Measurements from ENCODE around the gene DNAJB6.
"Not testable (repeated sequence)": the region's sequence is repeated elsewhere in the genome, so short reads cannot be mapped to it uniquely, and the experiment has no call there.

DNAJB6 gene

GRCh38 chr7:157323401-157323800 is 13.4 kb upstream of the DNAJB6 start:
- no peak for DNase-seq (ENCODE audit: low spot score)

- DNase-seq (ENCODE audit: low spot score) = no peak
Observed at GRCh38 chr7:157329447-157329846, 7.4 kb upstream of the DNAJB6 start.

- DNase-seq (ENCODE audit: low spot score) = not testable (repeated sequence)
Observed at GRCh38 chr7:157330567-157330966, 6.2 kb upstream of the DNAJB6 start.

- not testable (repeated sequence) for DNase-seq (ENCODE audit: low spot score)
Observed at GRCh38 chr7:157331049-157331448, 5.8 kb upstream of the DNAJB6 start.

- DNase-seq (ENCODE audit: low spot score) = no peak
Observed at GRCh38 chr7:157335236-157335635, 1.6 kb upstream of the DNAJB6 start.

GRCh38 chr7:157335991-157336382 is 817 bp upstream of the DNAJB6 start:
- DNase-seq (ENCODE audit: low spot score) = peak; percentile 31

GRCh38 chr7:157337316-157338149 is 729 bp downstream of the DNAJB6 start:
- DNase-seq (ENCODE audit: low spot score) = peak; percentile 18

- peak; percentile 69 for DNase-seq (ENCODE audit: low spot score)
Observed at GRCh38 chr7:157339777-157340677, 3.2 kb downstream of the DNAJB6 start.

- DNase-seq (ENCODE audit: low spot score) = no peak
Observed at GRCh38 chr7:157347217-157347904, 10.6 kb downstream of the DNAJB6 start.

- no peak for DNase-seq (ENCODE audit: low spot score)
Observed at GRCh38 chr7:157348548-157348947, 11.7 kb downstream of the DNAJB6 start.

- DNase-seq (ENCODE audit: low spot score) = no peak
Observed at GRCh38 chr7:157352516-157352915, 15.7 kb downstream of the DNAJB6 start.

GRCh38 chr7:157355784-157356511 is 19.1 kb downstream of the DNAJB6 start:
- peak; percentile 33 for DNase-seq (ENCODE audit: low spot score)

- DNase-seq (ENCODE audit: low spot score) = no peak
Observed at GRCh38 chr7:157357129-157358040, 20.6 kb downstream of the DNAJB6 start.

GRCh38 chr7:157358041-157358752 is 21.4 kb downstream of the DNAJB6 start:
- no peak for DNase-seq (ENCODE audit: low spot score)

- no peak for DNase-seq (ENCODE audit: low spot score)
Observed at GRCh38 chr7:157358753-157359096, 21.9 kb downstream of the DNAJB6 start.

GRCh38 chr7:157359581-157359980 is 22.8 kb downstream of the DNAJB6 start:
- no peak for DNase-seq (ENCODE audit: low spot score)

GRCh38 chr7:157360483-157361025 is 23.8 kb downstream of the DNAJB6 start:
- no peak for DNase-seq (ENCODE audit: low spot score)

- no peak for DNase-seq (ENCODE audit: low spot score)
Observed at GRCh38 chr7:157361537-157361936, 24.7 kb downstream of the DNAJB6 start.

GRCh38 chr7:157362729-157363128 is 25.9 kb downstream of the DNAJB6 start:
- no peak for DNase-seq (ENCODE audit: low spot score)

- no peak for DNase-seq (ENCODE audit: low spot score)
Observed at GRCh38 chr7:157366722-157367121, 29.9 kb downstream of the DNAJB6 start.

Measured in Ammon's horn (tissue), 1 donor.